SK-N-SH treated with all-trans-retinoic acid at 6 μM for 48 hours (cell line): ENCODE results near the gene GALNT17.

Experiments used
- ATAC-seq: fragments of 200-7000 bp; cut with Tn5 transposase; 3 replicates; pipeline ENCODE4 v1.9.1; 2020; ENCODE audit warnings: mild to moderate bottlenecking, moderate library complexity
- ARNTL ChIP-seq: fragments of 450-650 bp; formaldehyde crosslinking; IDR thresholded peaks from 2 replicates; pipeline ENCODE4 v1.5.0; 2020; ENCODE audit warnings: low read depth, mild to moderate bottlenecking, moderate library complexity, borderline replicate concordance
- BACH2 ChIP-seq: fragments of 250-450 bp; sonication (Bioruptor Pico); IDR thresholded peaks from 2 replicates; pipeline ENCODE4 v1.9.0; 2021; ENCODE audit warnings: mild to moderate bottlenecking, borderline replicate concordance
- CREB5 ChIP-seq: fragments of 250-450 bp; sonication (Bioruptor Pico); IDR thresholded peaks from 2 replicates; pipeline ENCODE4 v1.5.1; 2020; ENCODE audit warnings: low read depth, mild to moderate bottlenecking, moderate library complexity
- GLIS3 ChIP-seq: fragments of 250-450 bp; sonication (Bioruptor Pico); IDR thresholded peaks from 2 replicates; pipeline ENCODE4 v1.5.0; 2020; ENCODE audit warnings: mild to moderate bottlenecking, moderate library complexity
- PPARA ChIP-seq: fragments of 250-450 bp; sonication (Bioruptor Pico); IDR thresholded peaks from 2 replicates; pipeline ENCODE4 v1.5.0; 2020; ENCODE audit warnings: mild to moderate bottlenecking, borderline replicate concordance
- RARB ChIP-seq: fragments of 250-450 bp; sonication (Bioruptor Pico); IDR thresholded peaks from 2 replicates; pipeline ENCODE4 v1.8.0; 2021; ENCODE audit warnings: mild to moderate bottlenecking, moderate library complexity
- SNAI2 ChIP-seq: fragments of 250-450 bp; sonication (Bioruptor Pico); IDR thresholded peaks from 2 replicates; pipeline ENCODE4 v1.5.0; 2020; ENCODE audit warnings: mild to moderate bottlenecking, moderate library complexity
- TOX ChIP-seq: fragments of 250-450 bp; sonication (Bioruptor Pico); IDR thresholded peaks from 2 replicates; pipeline ENCODE4 v1.8.0; 2021; ENCODE audit warnings: mild to moderate bottlenecking, moderate library complexity, borderline replicate concordance
- TSHZ2 ChIP-seq: fragments of 250-450 bp; sonication (Bioruptor Pico); IDR thresholded peaks from 2 replicates; pipeline ENCODE4 v1.5.0; 2020; ENCODE audit warnings: mild to moderate bottlenecking, moderate library complexity
- ZC3H10 ChIP-seq: fragments of 250-450 bp; sonication (Bioruptor Pico); IDR thresholded peaks from 2 replicates; pipeline ENCODE4 v1.5.1; 2021; ENCODE audit warnings: mild to moderate bottlenecking, moderate library complexity
- ZFP3 ChIP-seq: fragments of 250-450 bp; sonication (Bioruptor Pico); IDR thresholded peaks from 2 replicates; pipeline ENCODE4 v1.5.0; 2020; ENCODE audit warnings: mild to moderate bottlenecking, moderate library complexity
- ZFP30 ChIP-seq: fragments of 450-650 bp; formaldehyde crosslinking; IDR thresholded peaks from 2 replicates; pipeline ENCODE4 v1.5.0; 2022; ENCODE audit warnings: mild to moderate bottlenecking, moderate library complexity
- ZNF565 ChIP-seq: fragments of 450-650 bp; formaldehyde crosslinking; conservative IDR thresholded peaks from 2 replicates; pipeline ENCODE4 v1.5.0; 2020; ENCODE audit warnings: low read depth, mild to moderate bottlenecking, moderate library complexity
- ZNF70 ChIP-seq: fragments of 450-650 bp; formaldehyde crosslinking; IDR thresholded peaks from 2 replicates; pipeline ENCODE4 v1.5.0; 2020; ENCODE audit warnings: mild to moderate bottlenecking, moderate library complexity
- ZNF8 ChIP-seq: fragments of 450-650 bp; formaldehyde crosslinking; IDR thresholded peaks from 2 replicates; pipeline ENCODE4 v1.5.0; 2020; ENCODE audit warnings: mild to moderate bottlenecking, moderate library complexity
- TF ChIP-seq, protein P1 (sequence below): fragments of 250-450 bp; sonication (Bioruptor Pico); IDR thresholded peaks from 2 replicates; pipeline ENCODE4 v1.8.0; 2021; ENCODE audit warnings: low read depth, mild to moderate bottlenecking, moderate library complexity, borderline replicate concordance
- TF ChIP-seq, protein P2 (sequence below): fragments of 250-450 bp; sonication (Bioruptor Pico); IDR thresholded peaks from 2 replicates; pipeline ENCODE4 v1.8.0; 2020; ENCODE audit warnings: mild to moderate bottlenecking, moderate library complexity, borderline replicate concordance
- TF ChIP-seq, protein P3 (sequence below): fragments of 250-450 bp; sonication (Bioruptor Pico); IDR thresholded peaks from 2 replicates; pipeline ENCODE4 v1.5.1; 2021; ENCODE audit warnings: mild to moderate bottlenecking, moderate library complexity

The GALNT17 gene

DNA sequence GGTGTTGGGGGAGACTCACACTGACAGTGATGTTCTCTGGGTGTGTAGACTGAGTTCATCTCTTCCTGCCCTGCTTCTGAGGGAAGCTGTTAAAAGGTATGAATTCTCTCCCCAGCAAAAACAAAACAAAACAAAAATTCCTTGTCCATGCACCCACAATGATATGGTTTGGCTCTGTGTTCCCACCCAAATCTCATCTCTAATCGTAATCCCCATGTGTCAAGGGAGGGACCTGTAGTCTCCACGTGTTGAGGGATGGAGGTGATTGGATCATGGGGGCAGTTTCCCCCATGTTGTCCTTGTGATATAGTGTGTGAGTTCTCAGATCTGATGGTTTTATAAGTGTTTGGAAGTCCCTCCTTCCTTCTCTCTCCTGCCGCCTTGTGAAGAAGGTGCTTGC is 245.5 kb downstream of the GALNT17 start:
- TF ChIP-seq SNAI2 (CRISPR knock-in tag) = no peak
- TF ChIP-seq, protein P1, sequence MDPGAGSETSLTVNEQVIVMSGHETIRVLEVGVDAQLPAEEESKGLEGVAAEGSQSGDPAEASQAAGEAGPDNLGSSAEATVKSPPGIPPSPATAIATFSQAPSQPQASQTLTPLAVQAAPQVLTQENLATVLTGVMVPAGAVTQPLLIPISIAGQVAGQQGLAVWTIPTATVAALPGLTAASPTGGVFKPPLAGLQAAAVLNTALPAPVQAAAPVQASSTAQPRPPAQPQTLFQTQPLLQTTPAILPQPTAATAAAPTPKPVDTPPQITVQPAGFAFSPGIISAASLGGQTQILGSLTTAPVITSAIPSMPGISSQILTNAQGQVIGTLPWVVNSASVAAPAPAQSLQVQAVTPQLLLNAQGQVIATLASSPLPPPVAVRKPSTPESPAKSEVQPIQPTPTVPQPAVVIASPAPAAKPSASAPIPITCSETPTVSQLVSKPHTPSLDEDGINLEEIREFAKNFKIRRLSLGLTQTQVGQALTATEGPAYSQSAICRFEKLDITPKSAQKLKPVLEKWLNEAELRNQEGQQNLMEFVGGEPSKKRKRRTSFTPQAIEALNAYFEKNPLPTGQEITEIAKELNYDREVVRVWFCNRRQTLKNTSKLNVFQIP = no peak
- no peak for ATAC-seq

DNA sequence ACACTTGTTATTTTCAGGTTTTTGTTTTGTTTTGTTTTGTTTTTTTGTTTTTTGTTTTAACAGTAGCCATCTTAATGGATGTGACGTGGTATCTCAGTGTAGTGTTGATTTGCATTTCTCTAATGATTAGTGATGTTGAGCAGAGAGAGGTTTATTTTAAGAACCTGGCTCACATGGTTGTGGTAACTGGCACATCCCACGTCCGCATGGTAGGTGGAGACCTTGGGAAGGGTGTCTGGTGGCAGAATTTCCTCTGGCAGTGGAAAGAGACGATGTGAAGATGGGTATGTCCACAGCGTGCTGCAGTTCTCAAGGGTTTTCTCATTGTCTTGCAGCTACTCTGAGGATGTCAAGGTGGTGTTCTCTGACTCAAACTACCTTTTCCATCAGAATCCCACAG is 252.2 kb downstream of the GALNT17 start:
- TF ChIP-seq, protein P2, sequence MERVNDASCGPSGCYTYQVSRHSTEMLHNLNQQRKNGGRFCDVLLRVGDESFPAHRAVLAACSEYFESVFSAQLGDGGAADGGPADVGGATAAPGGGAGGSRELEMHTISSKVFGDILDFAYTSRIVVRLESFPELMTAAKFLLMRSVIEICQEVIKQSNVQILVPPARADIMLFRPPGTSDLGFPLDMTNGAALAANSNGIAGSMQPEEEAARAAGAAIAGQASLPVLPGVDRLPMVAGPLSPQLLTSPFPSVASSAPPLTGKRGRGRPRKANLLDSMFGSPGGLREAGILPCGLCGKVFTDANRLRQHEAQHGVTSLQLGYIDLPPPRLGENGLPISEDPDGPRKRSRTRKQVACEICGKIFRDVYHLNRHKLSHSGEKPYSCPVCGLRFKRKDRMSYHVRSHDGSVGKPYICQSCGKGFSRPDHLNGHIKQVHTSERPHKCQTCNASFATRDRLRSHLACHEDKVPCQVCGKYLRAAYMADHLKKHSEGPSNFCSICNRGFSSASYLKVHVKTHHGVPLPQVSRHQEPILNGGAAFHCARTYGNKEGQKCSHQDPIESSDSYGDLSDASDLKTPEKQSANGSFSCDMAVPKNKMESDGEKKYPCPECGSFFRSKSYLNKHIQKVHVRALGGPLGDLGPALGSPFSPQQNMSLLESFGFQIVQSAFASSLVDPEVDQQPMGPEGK = no peak
- no peak for TF ChIP-seq GLIS3 (CRISPR knock-in tag)
- no peak for TF ChIP-seq ARNTL (CRISPR knock-in tag)
- no peak for TF ChIP-seq TOX (CRISPR knock-in tag)
- TF ChIP-seq ZNF565 (CRISPR knock-in tag) = no peak
- TF ChIP-seq, protein P1 = no peak
- no peak for TF ChIP-seq SNAI2 (CRISPR knock-in tag)
- TF ChIP-seq ZC3H10 (CRISPR knock-in tag) = no peak
- TF ChIP-seq ZNF8 (CRISPR knock-in tag) = no peak
- ATAC-seq = no peak

DNA sequence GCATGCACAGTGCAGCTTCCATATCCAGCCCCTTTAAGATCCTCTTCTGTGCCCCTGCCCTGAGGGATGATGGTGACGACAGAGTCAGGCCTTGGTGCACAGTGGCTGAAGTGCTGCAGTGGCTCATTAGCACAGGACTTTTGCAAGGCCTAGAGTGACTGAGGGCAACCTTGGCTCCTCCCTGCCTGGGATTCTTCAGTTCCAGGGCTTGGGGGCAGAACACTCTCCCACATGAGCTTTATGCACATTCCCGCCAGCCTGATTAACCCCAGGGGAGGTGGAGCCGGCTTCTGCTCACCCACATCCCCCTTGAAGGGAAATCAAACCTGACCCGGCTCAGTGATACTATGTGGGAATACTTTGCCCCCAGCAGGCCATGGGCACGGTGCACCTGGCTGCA is 253.4 kb downstream of the GALNT17 start:
- TF ChIP-seq PPARA (CRISPR knock-in tag) (no peak), TOX (CRISPR knock-in tag) (no peak), ZFP30 (no peak), RARB (CRISPR knock-in tag) (no peak), ZFP3 (no peak), ZC3H10 (CRISPR knock-in tag) (no peak), BACH2 (CRISPR knock-in tag) (no peak), CREB5 (no peak), TSHZ2 (CRISPR knock-in tag) (no peak), ZNF70 (CRISPR knock-in tag) (no peak), GLIS3 (CRISPR knock-in tag) (no peak)
- TF ChIP-seq, protein P2 = no peak
- TF ChIP-seq, protein P3, sequence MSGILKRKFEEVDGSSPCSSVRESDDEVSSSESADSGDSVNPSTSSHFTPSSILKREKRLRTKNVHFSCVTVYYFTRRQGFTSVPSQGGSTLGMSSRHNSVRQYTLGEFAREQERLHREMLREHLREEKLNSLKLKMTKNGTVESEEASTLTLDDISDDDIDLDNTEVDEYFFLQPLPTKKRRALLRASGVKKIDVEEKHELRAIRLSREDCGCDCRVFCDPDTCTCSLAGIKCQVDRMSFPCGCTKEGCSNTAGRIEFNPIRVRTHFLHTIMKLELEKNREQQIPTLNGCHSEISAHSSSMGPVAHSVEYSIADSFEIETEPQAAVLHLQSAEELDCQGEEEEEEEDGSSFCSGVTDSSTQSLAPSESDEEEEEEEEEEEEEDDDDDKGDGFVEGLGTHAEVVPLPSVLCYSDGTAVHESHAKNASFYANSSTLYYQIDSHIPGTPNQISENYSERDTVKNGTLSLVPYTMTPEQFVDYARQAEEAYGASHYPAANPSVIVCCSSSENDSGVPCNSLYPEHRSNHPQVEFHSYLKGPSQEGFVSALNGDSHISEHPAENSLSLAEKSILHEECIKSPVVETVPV (CRISPR knock-in tag) = no peak
- TF ChIP-seq, all 23 proteins: peak for 0

More for the DNA sequence above, 253.4 kb downstream of the GALNT17 start:
- ATAC-seq = no peak
